HCT116 (cell line): Measurements from ENCODE around the gene MST1R. TPM values are rescaled to one million over a fixed set of nuclear protein-coding genes. Genes with fewer than 3 reads are reported as not detected.

Experiments used
- ATAC-seq: fragments of 200-7000 bp; cut with Tn5 transposase; 2 replicates; pipeline ENCODE4 v1.9.1; 2020; ENCODE audit warnings: mild to moderate bottlenecking, moderate library complexity
- BruUV-seq: library from RNA; stranded (reverse); fragments of 400-500 nt; replicated peaks from 2 replicates; lab custom pipeline; 2021; lab: Mats Ljungman, UMichigan
- CTCF ChIA-PET: fragments of 300-600 bp; sonication (Branson Sonifier 250); formaldehyde crosslinking; loops from one replicate; lab custom pipeline; 2021; ENCODE audit warnings: antibody characterized with exemption; lab: Charles Lee
- POLR2A ChIA-PET: fragments of 300-600, 350-600 bp; sonication (Branson Sonifier 250); formaldehyde crosslinking; loops from one replicate; lab custom pipeline; 2021; ENCODE audit warnings: antibody characterized with exemption; lab: Charles Lee
- RAD21 ChIA-PET, 2 experiments: fragments of 300-600 bp; sonication (Branson Sonifier 250); formaldehyde crosslinking; loops; one replicate each; lab custom pipeline; 2023; ENCODE audit warnings: low total read pairs in 2 of 2; ENCODE audit not compliant: uncharacterized antibody in 2 of 2, unreplicated experiment in 2 of 2, low non-redundant PET in 1 of 2; lab: Charles Lee
- DNase-seq: peaks from one replicate; pipeline ENCODE4 v3.0.0-alpha.2; 2010; ENCODE audit warnings: low read depth, low spot score
- H2AFZ ChIP-seq: fragments of 200-600 bp; shearing (Covaris generic), sonication (generic); 2 replicates; pipeline ENCODE4 v1.6.1; 2017; ENCODE audit warnings: low read depth, mixed run types, mixed read lengths, antibody characterized with exemption, low read length; ENCODE audit not compliant: poor library complexity, severe bottlenecking
- H3K27ac ChIP-seq: 2 replicates; pipeline ENCODE4 v1.5.1; 2012; ENCODE audit warnings: low read depth, low read length
- H3K27me3 ChIP-seq: fragments of 200-600 bp; sonication (generic); 2 replicates; pipeline ENCODE4 v1.6.1; 2016; ENCODE audit warnings: mixed run types, low read length, mixed read lengths; ENCODE audit not compliant: insufficient read depth
- H3K36me3 ChIP-seq, 2 experiments: fragments of 200-500 bp in 1 of 2; fragments of 200-600 bp in 1 of 2; sonication (Bioruptor generic) in 1 of 2; sonication (generic) in 1 of 2; 2 replicates each; pipeline versions ENCODE4 v1.5.1 to v1.6.1; 2014 to 2016; ENCODE audit warnings: low read length in 2 of 2, inconsistent platforms in 1 of 2, mixed read lengths in 1 of 2, mixed run types in 1 of 2; ENCODE audit not compliant: insufficient read depth in 2 of 2, control insufficient read depth in 1 of 2
- H3K4me1 ChIP-seq, 2 experiments: fragments of 200-600 bp in 1 of 2; sonication (generic) in 1 of 2; 2 replicates each; pipeline versions ENCODE4 v1.5.1 to v1.6.1; 2012 to 2017; ENCODE audit warnings: low read length in 2 of 2, inconsistent platforms in 1 of 2, mild to moderate bottlenecking in 1 of 2, mixed read lengths in 1 of 2, mixed run types in 1 of 2, moderate library complexity in 1 of 2; ENCODE audit not compliant: insufficient read depth in 2 of 2, control insufficient read depth in 1 of 2
- H3K4me2 ChIP-seq: fragments of 200-600 bp; sonication (generic); 2 replicates; pipeline ENCODE4 v1.6.1; 2017; ENCODE audit warnings: mixed run types, low read length, mixed read lengths
- H3K4me3 ChIP-seq, 2 experiments: fragments of 200-600 bp in 1 of 2; sonication (generic) in 1 of 2; replicated peaks in 1 of 2; 2 replicates each; pipeline ENCODE4 v1.5.1; 2011 to 2016; ENCODE audit warnings: low read length in 2 of 2, control low read depth in 1 of 2, low read depth in 1 of 2, mild to moderate bottlenecking in 1 of 2, mixed read lengths in 1 of 2, mixed run types in 1 of 2
- H3K79me2 ChIP-seq: fragments of 200-600 bp; sonication (generic); 2 replicates; pipeline ENCODE4 v1.6.1; 2017; ENCODE audit warnings: mild to moderate bottlenecking, mixed run types, low read length, moderate library complexity, mixed read lengths; ENCODE audit not compliant: insufficient read depth
- H3K9ac ChIP-seq: fragments of 200-600 bp; sonication (generic); 2 replicates; pipeline ENCODE4 v1.6.1; 2016; ENCODE audit warnings: low read length, mixed read lengths
- H3K9me2 ChIP-seq: fragments of 200-600 bp; sonication (generic), shearing (Covaris generic); 2 replicates; pipeline ENCODE4 v1.6.1; 2017; ENCODE audit warnings: mixed run types, mild to moderate bottlenecking, moderate library complexity; ENCODE audit not compliant: insufficient read depth
- H3K9me3 ChIP-seq, 2 experiments: fragments of 200-500 bp in 1 of 2; fragments of 200-600 bp in 1 of 2; sonication (Bioruptor generic) in 1 of 2; sonication (generic) in 1 of 2; 2 replicates each; pipeline ENCODE4 v1.6.1; 2014 to 2017; ENCODE audit warnings: low read length in 2 of 2, mixed read lengths in 2 of 2, inconsistent platforms in 1 of 2, low read depth in 1 of 2, mild to moderate bottlenecking in 1 of 2, mixed run types in 1 of 2, moderate library complexity in 1 of 2; ENCODE audit not compliant: control insufficient read depth in 1 of 2, insufficient read depth in 1 of 2
- H4K20me1 ChIP-seq: fragments of 200-600 bp; sonication (generic), shearing (Covaris generic); 2 replicates; pipeline ENCODE4 v1.6.1; 2017; ENCODE audit warnings: mixed run types, mild to moderate bottlenecking, moderate library complexity; ENCODE audit not compliant: insufficient read depth
- CBX3 ChIP-seq: IDR thresholded peaks from 2 replicates; pipeline ENCODE4 v1.6.1; 2012; ENCODE audit warnings: low read depth
- ELF1 ChIP-seq: IDR thresholded peaks from 2 replicates; pipeline ENCODE4 v1.6.1; 2012; ENCODE audit warnings: low read depth, borderline replicate concordance
- EZH2 ChIP-seq: fragments of 200-600 bp; sonication (generic); IDR thresholded peaks from 2 replicates; pipeline ENCODE4 v1.6.1; 2017; ENCODE audit warnings: antibody characterized with exemption, mixed run types
- JUND ChIP-seq: IDR thresholded peaks from 2 replicates; pipeline ENCODE4 v1.6.1; 2012
- POLR2AphosphoS5 ChIP-seq: IDR thresholded peaks from 2 replicates; pipeline ENCODE4 v1.6.1; 2011; ENCODE audit warnings: mild to moderate bottlenecking, low read depth, low read length, moderate library complexity
- RAD21 ChIP-seq: IDR thresholded peaks from 2 replicates; pipeline ENCODE4 v1.6.1; 2012; ENCODE audit warnings: low read depth, mild to moderate bottlenecking
- intact Hi-C: fragments of 100-400 bp; cut with micrococcal nuclease; formaldehyde crosslinking; loops from 2 replicates; pipeline ENCODE4 v1.10.0; 2022
- total RNA-seq: library from RNA; stranded (reverse); gene quantifications from one replicate; pipeline ENCODE4 v1.2.1, GENCODE V29; 2021; ENCODE audit not compliant: unreplicated experiment
- TF ChIP-seq, protein P1 (sequence below): IDR thresholded peaks from 2 replicates; pipeline ENCODE4 v1.6.1; 2012

MST1R gene
- total RNA-seq, 1 experiment from 2014 or later: 113 TPM

GRCh38 chr3:49876567-49876966 lies 27.1 kb downstream of the MST1R start:
- Histone ChIP-seq H3K27me3 (no peaks in the 10 kb centered on the region), H4K20me1 (no peaks in the 10 kb centered on the region), H3K27ac (no peak overlapping the region), H3K4me3 (no peak overlapping the region), H3K79me2 (no peaks in the 10 kb centered on the region), H3K9me3 (no peaks in the 10 kb centered on the region), H3K9me2 (no peaks in the 10 kb centered on the region), H3K4me2 (no peak overlapping the region), H3K36me3 (no peaks in the 10 kb centered on the region), H3K9ac (no peak overlapping the region), H2AFZ (no peak overlapping the region), H3K4me1 (peaks cover 0 to 6% of the 10 kb centered on the region in 2 experiments; a peak in 1 of 4 replicates)
- RAD21 ChIA-PET: no interaction called here
- no peak for DNase-seq
- ATAC-seq: no peak
- intact Hi-C loops: no loop called here
- TF ChIP-seq CBX3 (no peak), POLR2AphosphoS5 (no peak), RAD21 (no peak), ELF1 (no peak), JUND (no peak)
- TF ChIP-seq, protein P1, sequence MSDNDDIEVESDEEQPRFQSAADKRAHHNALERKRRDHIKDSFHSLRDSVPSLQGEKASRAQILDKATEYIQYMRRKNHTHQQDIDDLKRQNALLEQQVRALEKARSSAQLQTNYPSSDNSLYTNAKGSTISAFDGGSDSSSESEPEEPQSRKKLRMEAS: no peak
- POLR2A ChIA-PET: no interaction called here
- CTCF ChIA-PET: no interaction called here
- BruUV-seq: no TSS peak

DNA sequence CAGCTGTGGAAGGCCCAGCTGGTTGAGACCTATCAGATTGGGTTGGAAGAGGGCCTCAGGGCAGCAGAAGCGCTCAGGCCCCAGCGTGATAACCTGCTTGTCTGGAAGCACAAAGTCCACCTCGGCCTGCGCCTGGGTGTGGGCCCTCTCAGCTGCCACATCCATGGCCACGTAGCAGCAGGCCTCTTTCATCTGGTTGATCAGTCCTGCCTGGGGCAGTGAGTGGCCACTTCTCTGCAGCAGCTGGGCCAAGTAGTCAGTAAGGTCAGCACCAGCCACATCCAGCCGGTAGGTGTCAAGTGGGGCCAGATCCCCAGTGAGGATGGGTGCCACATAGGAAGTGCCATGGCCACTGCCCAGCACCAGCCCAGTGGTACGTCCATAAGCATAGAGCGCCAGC lies 30.1 kb downstream of the MST1R start:
- ATAC-seq (no peak), DNase-seq (no peak)
- no peaks in the 10 kb centered on the region for H3K27me3 ChIP-seq
- no peak overlapping the region for H3K4me3 ChIP-seq
- H3K27ac ChIP-seq: no peak overlapping the region
- H4K20me1 ChIP-seq: no peaks in the 10 kb centered on the region
- no peaks in the 10 kb centered on the region for H3K9me3 ChIP-seq
- RAD21 ChIA-PET: no interaction called here
- no peak overlapping the region for H2AFZ ChIP-seq
- H3K4me1 ChIP-seq: no peaks in the 10 kb centered on the region
- TF ChIP-seq EZH2: no peak
- H3K9ac ChIP-seq: no peak overlapping the region
- H3K9me2 ChIP-seq: no peaks in the 10 kb centered on the region
- BruUV-seq: no TSS peak
- H3K79me2 ChIP-seq: no peaks in the 10 kb centered on the region
- intact Hi-C loops: no loop called here
- CTCF ChIA-PET: interaction anchor here (0.6 kb wide), 1 partner anchor 336 kb away, joined by 3 read pairs; no protein-coding TSS in a partner anchor
- POLR2A ChIA-PET: interaction anchor here (1.3 to 1.4 kb wide), 2 partner anchors 9 to 11 kb away, joined by 3 to 4 read pairs; no protein-coding TSS in a partner anchor
- H3K4me2 ChIP-seq: no peak overlapping the region
- no peaks in the 10 kb centered on the region for H3K36me3 ChIP-seq
